GM23338 (cell line): Measurements from ENCODE around the gene PCDHGA6. TPM values are rescaled to one million over a fixed set of nuclear protein-coding genes. Genes with fewer than 3 reads are reported as not detected.

Source experiments
- ATAC-seq: fragments of 200-7000 bp; cut with Tn5 transposase; 3 replicates; pipeline ENCODE4 v1.9.1; 2020
- DNase-seq: peaks from one replicate; pipeline ENCODE4 v3.0.0-alpha.2; 2015; ENCODE audit warnings: low spot score
- H2AFZ ChIP-seq: fragments of 200-600 bp; sonication (generic); 2 replicates; pipeline ENCODE4 v1.8.0; 2016; ENCODE audit warnings: antibody characterized with exemption, mild to moderate bottlenecking, moderate library complexity
- H3F3A ChIP-seq: fragments of 200-600 bp; sonication (generic); replicated peaks from 2 replicates; pipeline ENCODE4 v1.8.0; 2017; ENCODE audit warnings: antibody characterized with exemption, mixed run types, low read depth
- H3K27ac ChIP-seq: fragments of 200-600 bp; sonication (generic); 2 replicates; pipeline ENCODE4 v1.6.1; 2016; ENCODE audit warnings: low read depth
- H3K27me3 ChIP-seq: fragments of 200-600 bp; sonication (generic); 2 replicates; pipeline ENCODE4 v1.8.0; 2016; ENCODE audit warnings: mild to moderate bottlenecking, mixed run types, moderate library complexity; ENCODE audit not compliant: insufficient read depth
- H3K36me3 ChIP-seq: fragments of 200-600 bp; sonication (generic); 2 replicates; pipeline ENCODE4 v1.8.0; 2016; ENCODE audit warnings: mild to moderate bottlenecking; ENCODE audit not compliant: insufficient read depth
- H3K4me1 ChIP-seq: fragments of 200-600 bp; sonication (generic); 2 replicates; pipeline ENCODE4 v1.8.0; 2016; ENCODE audit warnings: mild to moderate bottlenecking, moderate library complexity; ENCODE audit not compliant: insufficient read depth
- H3K4me2 ChIP-seq: fragments of 200-600 bp; sonication (generic); 2 replicates; pipeline ENCODE4 v1.7.1; 2017; ENCODE audit warnings: mixed run types
- H3K4me3 ChIP-seq: fragments of 200-600 bp; sonication (generic); 2 replicates; pipeline ENCODE4 v1.6.1; 2016; ENCODE audit warnings: mixed run types
- H3K79me2 ChIP-seq: fragments of 200-600 bp; sonication (generic); replicated peaks from 2 replicates; pipeline ENCODE4 v1.8.0; 2017; ENCODE audit warnings: mild to moderate bottlenecking; ENCODE audit not compliant: insufficient read depth
- H3K9me2 ChIP-seq: fragments of 200-600 bp; sonication (generic); 2 replicates; pipeline ENCODE4 v1.8.0; 2017; ENCODE audit not compliant: insufficient read depth
- H4K20me1 ChIP-seq: fragments of 200-600 bp; sonication (generic); replicated peaks from 2 replicates; pipeline ENCODE4 v1.8.0; 2017; ENCODE audit warnings: mild to moderate bottlenecking; ENCODE audit not compliant: insufficient read depth
- H3K27ac Mint-ChIP-seq: 2 replicates; pipeline ENCODE4 v1.8.0; 2020; ENCODE audit warnings: inconsistent platforms, mild to moderate bottlenecking, moderate library complexity, mixed read lengths
- H3K27me3 Mint-ChIP-seq: 3 replicates; pipeline ENCODE4 v1.8.0; 2022; ENCODE audit warnings: low read depth, mild to moderate bottlenecking, moderate library complexity, mixed read lengths, inconsistent platforms; ENCODE audit not compliant: insufficient read depth, poor library complexity
- H3K36me3 Mint-ChIP-seq: 3 replicates; pipeline ENCODE4 v1.8.0; 2021; ENCODE audit warnings: low read depth, mild to moderate bottlenecking, inconsistent platforms, moderate library complexity, mixed read lengths
- H3K4me1 Mint-ChIP-seq: 3 replicates; pipeline ENCODE4 v1.8.0; 2020; ENCODE audit warnings: mild to moderate bottlenecking, inconsistent platforms, mixed read lengths
- H3K4me3 Mint-ChIP-seq: 3 replicates; pipeline ENCODE4 v1.8.0; 2021; ENCODE audit warnings: moderate library complexity, mild to moderate bottlenecking, inconsistent platforms, mixed read lengths
- H3K9me3 Mint-ChIP-seq: 3 replicates; pipeline ENCODE4 v1.8.0; 2020; ENCODE audit warnings: moderate library complexity, mild to moderate bottlenecking, inconsistent platforms, mixed read lengths
- CREB1 ChIP-seq: fragments of 250-450 bp; sonication (Bioruptor Pico); IDR thresholded peaks from 2 replicates; pipeline ENCODE4 v1.5.0; 2020; ENCODE audit warnings: low read depth, mild to moderate bottlenecking, moderate library complexity
- EZH2phosphoT487 ChIP-seq: fragments of 200-600 bp; sonication (generic); IDR thresholded peaks from one replicate; pipeline ENCODE4 v1.8.1; 2018; ENCODE audit warnings: antibody characterized with exemption; ENCODE audit not compliant: unreplicated experiment
- JUNB ChIP-seq: IDR thresholded peaks from one replicate; pipeline ENCODE4 v1.6.1; 2016; ENCODE audit warnings: antibody characterized with exemption; ENCODE audit not compliant: unreplicated experiment
- NANOG ChIP-seq: IDR thresholded peaks from 2 replicates; pipeline ENCODE4 v1.6.1; 2016; ENCODE audit warnings: antibody characterized with exemption, borderline replicate concordance
- POLR2AphosphoS5 ChIP-seq: IDR thresholded peaks from 2 replicates; pipeline ENCODE4 v1.6.1; 2016; ENCODE audit warnings: antibody characterized with exemption, low read depth
- STAT1 ChIP-seq: IDR thresholded peaks from one replicate; pipeline ENCODE4 v1.6.1; 2016; ENCODE audit warnings: antibody characterized with exemption; ENCODE audit not compliant: unreplicated experiment
- ZNF114 ChIP-seq: fragments of 250-450 bp; sonication (Bioruptor Pico); IDR thresholded peaks from 2 replicates; pipeline ENCODE4 v1.5.0; 2020; ENCODE audit warnings: mild to moderate bottlenecking, moderate library complexity
- ZNF331 ChIP-seq: fragments of 250-450 bp; sonication (Bioruptor Pico); IDR thresholded peaks from 2 replicates; pipeline ENCODE4 v1.5.0; 2020; ENCODE audit warnings: low read depth, mild to moderate bottlenecking, moderate library complexity
- long read RNA-seq: library from polyadenylated mRNA; unstranded; transcript quantifications from one replicate; pipeline ENCODE4 v2.0.0, GENCODE V29; 2020; ENCODE audit not compliant: unreplicated experiment
- polyA plus RNA-seq: library from polyadenylated mRNA; unstranded; fragments of >200 nt; fragmentation: Nextera tagmentation; extraction: Ambion mirVana; gene quantifications from 2 replicates; pipeline ENCODE4 v1.2.1, GENCODE V29; 2016
- total RNA-seq: library from RNA; depleted of rRNA; stranded (reverse); fragments of >200 nt; shearing (Covaris generic); gene quantifications from 2 replicates; pipeline ENCODE4 v1.2.3, GENCODE V29; 2014; rRNA removed
- TF ChIP-seq, protein P1 (sequence below): IDR thresholded peaks from one replicate; pipeline ENCODE4 v1.6.1; 2018; ENCODE audit warnings: antibody characterized with exemption; ENCODE audit not compliant: unreplicated experiment
- TF ChIP-seq, protein P2 (sequence below), 2 experiments: fragments of 200-600 bp in 1 of 2; sonication (generic) in 1 of 2; conservative IDR thresholded peaks; 2 replicates each; pipeline versions ENCODE4 v1.5.1 to v1.6.1; 2016 to 2017; ENCODE audit warnings: antibody characterized with exemption in 2 of 2, low read depth in 2 of 2, mild to moderate bottlenecking in 2 of 2, moderate library complexity in 1 of 2

The PCDHGA6 gene
- 4.5 and 4.8 TPM in 2 replicates for total RNA-seq
- polyA plus RNA-seq, result 0.99 and 1.2 TPM in 2 replicates
- long read RNA-seq, result 0 reads

DNA sequence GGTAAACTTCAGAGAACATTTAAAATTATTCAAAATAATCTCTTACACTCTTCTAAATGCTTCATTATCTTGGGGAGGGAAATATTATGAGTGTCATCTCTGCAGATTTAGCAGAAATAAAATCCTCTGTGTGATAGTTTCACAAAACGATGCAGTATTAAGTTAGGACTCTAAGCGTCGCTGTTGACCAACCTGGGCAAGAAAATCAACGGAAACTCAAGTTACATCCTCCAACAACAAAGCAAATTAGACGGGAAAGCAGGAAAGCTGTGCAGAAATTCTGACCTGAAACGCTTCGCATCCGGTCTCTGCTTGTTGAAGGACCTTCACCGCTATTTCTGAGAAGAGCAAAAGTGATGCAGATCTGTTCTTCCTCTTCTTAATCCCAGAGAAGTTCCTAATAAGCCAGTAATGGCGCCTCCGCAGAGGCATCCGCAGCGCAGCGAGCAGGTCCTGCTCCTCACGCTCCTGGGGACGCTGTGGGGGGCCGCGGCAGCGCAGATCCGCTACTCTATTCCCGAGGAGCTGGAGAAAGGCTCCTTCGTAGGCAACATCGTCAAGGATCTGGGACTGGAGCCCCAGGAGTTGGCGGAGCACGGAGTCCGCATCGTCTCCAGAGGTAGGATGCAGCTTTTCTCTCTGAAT is at the start of gene PCDHGA6:
Gene PCDHGA6, plus strand, starts transcription at position 219 of the 645 bp plus-strand sequence. Its CDS starts 193 bp downstream, at position 412.
- Histone ChIP-seq H3K4me2 (0 out of 2 replicates have a peak within 1 kb of the TSS, but pooled peaks have one; percentile 8), H3K4me1 (no peaks in the 10 kb centered on the region), H2AFZ (no peak within 1 kb of the TSS), H4K20me1 (no peaks in the 10 kb centered on the region), H3K27ac (no peak within 1 kb of the TSS), H3K4me3 (no peak within 1 kb of the TSS), H3K36me3 (no peaks in the 10 kb centered on the region), H3K9me2 (no peaks in the 10 kb centered on the region), H3F3A (no peaks in the 10 kb centered on the region), H3K27me3 (no peaks in the 10 kb centered on the region), H3K79me2 (no peaks in the 10 kb centered on the region)
- Mint-ChIP-seq H3K27ac (no peak within 1 kb of the TSS), H3K4me1 (peaks cover 2% of the 10 kb centered on the region; the same call in 1 of the 3 replicates), H3K36me3 (peaks cover 64% of the 10 kb centered on the region), H3K27me3 (peaks cover 6% of the 10 kb centered on the region), H3K9me3 (peaks cover 71% of the 10 kb centered on the region), H3K4me3 (peak within 1 kb of the TSS; percentile 38; the same call in 2 of the 3 replicates)
- no peak for TF ChIP-seq ZNF114 (CRISPR knock-in tag)
- no peak for TF ChIP-seq CREB1 (CRISPR knock-in tag)
- TF ChIP-seq NANOG, result no peak
- TF ChIP-seq, protein P1, sequence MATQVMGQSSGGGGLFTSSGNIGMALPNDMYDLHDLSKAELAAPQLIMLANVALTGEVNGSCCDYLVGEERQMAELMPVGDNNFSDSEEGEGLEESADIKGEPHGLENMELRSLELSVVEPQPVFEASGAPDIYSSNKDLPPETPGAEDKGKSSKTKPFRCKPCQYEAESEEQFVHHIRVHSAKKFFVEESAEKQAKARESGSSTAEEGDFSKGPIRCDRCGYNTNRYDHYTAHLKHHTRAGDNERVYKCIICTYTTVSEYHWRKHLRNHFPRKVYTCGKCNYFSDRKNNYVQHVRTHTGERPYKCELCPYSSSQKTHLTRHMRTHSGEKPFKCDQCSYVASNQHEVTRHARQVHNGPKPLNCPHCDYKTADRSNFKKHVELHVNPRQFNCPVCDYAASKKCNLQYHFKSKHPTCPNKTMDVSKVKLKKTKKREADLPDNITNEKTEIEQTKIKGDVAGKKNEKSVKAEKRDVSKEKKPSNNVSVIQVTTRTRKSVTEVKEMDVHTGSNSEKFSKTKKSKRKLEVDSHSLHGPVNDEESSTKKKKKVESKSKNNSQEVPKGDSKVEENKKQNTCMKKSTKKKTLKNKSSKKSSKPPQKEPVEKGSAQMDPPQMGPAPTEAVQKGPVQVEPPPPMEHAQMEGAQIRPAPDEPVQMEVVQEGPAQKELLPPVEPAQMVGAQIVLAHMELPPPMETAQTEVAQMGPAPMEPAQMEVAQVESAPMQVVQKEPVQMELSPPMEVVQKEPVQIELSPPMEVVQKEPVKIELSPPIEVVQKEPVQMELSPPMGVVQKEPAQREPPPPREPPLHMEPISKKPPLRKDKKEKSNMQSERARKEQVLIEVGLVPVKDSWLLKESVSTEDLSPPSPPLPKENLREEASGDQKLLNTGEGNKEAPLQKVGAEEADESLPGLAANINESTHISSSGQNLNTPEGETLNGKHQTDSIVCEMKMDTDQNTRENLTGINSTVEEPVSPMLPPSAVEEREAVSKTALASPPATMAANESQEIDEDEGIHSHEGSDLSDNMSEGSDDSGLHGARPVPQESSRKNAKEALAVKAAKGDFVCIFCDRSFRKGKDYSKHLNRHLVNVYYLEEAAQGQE, result no peak
- TF ChIP-seq, protein P2, sequence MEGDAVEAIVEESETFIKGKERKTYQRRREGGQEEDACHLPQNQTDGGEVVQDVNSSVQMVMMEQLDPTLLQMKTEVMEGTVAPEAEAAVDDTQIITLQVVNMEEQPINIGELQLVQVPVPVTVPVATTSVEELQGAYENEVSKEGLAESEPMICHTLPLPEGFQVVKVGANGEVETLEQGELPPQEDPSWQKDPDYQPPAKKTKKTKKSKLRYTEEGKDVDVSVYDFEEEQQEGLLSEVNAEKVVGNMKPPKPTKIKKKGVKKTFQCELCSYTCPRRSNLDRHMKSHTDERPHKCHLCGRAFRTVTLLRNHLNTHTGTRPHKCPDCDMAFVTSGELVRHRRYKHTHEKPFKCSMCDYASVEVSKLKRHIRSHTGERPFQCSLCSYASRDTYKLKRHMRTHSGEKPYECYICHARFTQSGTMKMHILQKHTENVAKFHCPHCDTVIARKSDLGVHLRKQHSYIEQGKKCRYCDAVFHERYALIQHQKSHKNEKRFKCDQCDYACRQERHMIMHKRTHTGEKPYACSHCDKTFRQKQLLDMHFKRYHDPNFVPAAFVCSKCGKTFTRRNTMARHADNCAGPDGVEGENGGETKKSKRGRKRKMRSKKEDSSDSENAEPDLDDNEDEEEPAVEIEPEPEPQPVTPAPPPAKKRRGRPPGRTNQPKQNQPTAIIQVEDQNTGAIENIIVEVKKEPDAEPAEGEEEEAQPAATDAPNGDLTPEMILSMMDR (conservative IDR thresholded peaks at IDR 0.05; ENCODE audit: low read depth in 2 of 2), result peak; percentile 43 to 47
- ATAC-seq (no peak; the same call in 2 of the 3 replicates), DNase-seq (peak; percentile 44)

DNA sequence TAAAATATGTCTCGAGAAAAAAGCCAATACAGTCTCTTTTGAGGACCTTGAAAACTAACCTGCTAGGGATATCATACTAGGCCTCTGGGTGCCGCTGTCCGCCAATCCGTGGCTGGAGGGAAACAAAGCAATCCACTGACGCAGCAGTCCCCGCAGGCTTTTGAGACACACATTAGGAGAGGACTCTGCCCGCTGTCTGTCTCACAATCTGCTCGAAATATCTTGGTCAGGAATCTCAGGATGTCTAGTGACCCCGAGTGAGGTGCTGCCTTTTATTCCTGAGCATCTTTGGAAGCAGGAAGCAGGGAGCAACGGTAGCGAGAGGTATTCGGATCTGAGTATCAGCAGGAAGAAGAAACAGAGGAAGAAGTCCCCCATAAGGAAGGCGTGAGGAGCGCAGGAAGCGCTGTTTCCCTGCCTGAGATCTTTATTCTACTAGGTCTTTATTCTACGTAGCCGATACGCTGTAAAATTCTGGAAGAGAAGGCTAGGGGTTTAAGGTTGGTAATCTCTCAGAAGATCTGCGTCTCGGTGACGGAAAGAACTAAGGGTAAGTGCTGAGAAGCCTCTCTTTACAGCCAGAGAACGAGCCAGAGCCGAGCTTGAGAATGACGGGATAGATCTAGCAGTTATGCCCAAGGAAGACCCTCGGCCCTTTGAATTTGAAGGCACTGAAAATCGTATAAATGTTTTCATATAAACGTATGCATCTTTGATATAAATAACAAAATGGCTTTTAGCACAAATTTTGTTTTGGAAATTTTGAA is 47.4 kb upstream of the PCDHGA6 start:
- Mint-ChIP-seq H3K4me1 (peaks cover 2% of the 10 kb centered on the region), H3K36me3 (peaks cover 21% of the 10 kb centered on the region), H3K9me3 (peaks cover 41% of the 10 kb centered on the region), H3K27me3 (no peaks in the 10 kb centered on the region), H3K27ac (peak overlapping the region; percentile 72; the same call in 1 of the 2 replicates), H3K4me3 (peak overlapping the region; percentile 70)
- Histone ChIP-seq H4K20me1 (no peaks in the 10 kb centered on the region), H3K27ac (no peak overlapping the region), H3K36me3 (no peaks in the 10 kb centered on the region), H3K9me2 (0 out of 2 replicates have a peak, but pooled peaks cover 6% of the 10 kb centered on the region), H2AFZ (no peak overlapping the region), H3F3A (no peaks in the 10 kb centered on the region), H3K4me2 (peak overlapping the region; percentile 72), H3K4me3 (peak overlapping the region; percentile 55), H3K27me3 (no peaks in the 10 kb centered on the region), H3K79me2 (no peaks in the 10 kb centered on the region), H3K4me1 (no peaks in the 10 kb centered on the region)
- ATAC-seq (peak; percentile 97), DNase-seq (peak; percentile 88)
- TF ChIP-seq, protein P2 (conservative IDR thresholded peaks at IDR 0.05; ENCODE audit: low read depth in 2 of 2), result peak; percentile 80 to 84
- TF ChIP-seq JUNB (no peak), ZNF331 (no peak), EZH2phosphoT487 (no peak), POLR2AphosphoS5 (peak; percentile 66), CREB1 (CRISPR knock-in tag) (0 out of 2 replicates have a peak, but pooled peaks have one; percentile 19), STAT1 (no peak)
- TF ChIP-seq, protein P1, result no peak
